GM15510 (cell line): ENCODE data around the gene DDX1.

ENCODE experiments used
- POLR2A ChIP-seq: IDR thresholded peaks from 3 replicates; pipeline ENCODE4 v1.6.1; 2011; ENCODE audit warnings: borderline replicate concordance; ENCODE audit not compliant: insufficient read length; ENCODE audit errors: extremely low read depth

DDX1 gene

DNA sequence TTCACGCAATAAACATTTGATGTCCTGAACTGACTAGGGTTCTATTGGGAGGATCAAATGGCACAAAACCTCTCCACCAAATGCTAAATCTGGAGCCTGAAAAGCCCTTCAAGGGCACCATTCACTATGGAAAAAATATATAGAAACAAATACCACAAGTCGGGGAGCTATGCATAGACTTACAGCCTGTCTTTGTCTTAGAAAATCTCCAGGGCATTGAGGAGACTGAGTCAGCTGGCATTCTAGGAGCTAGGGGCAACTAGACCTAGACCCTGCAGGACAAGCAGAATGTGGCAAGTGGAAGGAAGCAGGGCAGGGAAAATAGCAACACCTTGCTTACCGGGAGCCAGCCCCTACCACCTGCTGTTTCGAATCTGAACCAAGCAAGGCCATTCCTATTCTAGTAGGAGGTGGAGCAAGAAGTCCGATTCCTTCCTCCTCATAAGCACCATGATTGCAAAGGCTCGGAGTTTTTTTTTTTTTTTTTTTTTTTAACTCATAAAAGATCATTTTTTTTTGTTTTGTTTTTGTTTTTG lies 77.8 kb downstream of the DDX1 start:
- no peak for TF ChIP-seq POLR2A

DNA sequence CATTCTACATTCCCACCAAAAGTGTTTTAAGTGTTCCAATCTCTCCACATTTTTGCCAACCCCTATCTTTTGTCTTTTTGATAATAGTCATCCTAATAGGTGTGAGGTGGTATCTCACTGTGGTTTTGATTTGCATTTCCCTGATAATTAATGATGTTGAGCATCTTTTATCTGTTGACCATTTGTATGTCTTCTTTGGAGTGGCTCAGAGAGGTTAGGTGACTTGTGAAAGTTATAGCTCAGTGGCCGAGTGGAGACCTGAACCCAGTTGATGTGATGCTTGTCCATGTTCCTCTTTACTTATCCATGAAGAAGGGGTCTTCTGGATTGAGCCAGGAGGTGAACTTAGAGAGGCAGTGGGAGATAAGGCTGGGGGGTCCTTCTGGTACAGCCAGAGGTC lies 78.8 kb downstream of the DDX1 start:
- no peak for TF ChIP-seq POLR2A

DNA sequence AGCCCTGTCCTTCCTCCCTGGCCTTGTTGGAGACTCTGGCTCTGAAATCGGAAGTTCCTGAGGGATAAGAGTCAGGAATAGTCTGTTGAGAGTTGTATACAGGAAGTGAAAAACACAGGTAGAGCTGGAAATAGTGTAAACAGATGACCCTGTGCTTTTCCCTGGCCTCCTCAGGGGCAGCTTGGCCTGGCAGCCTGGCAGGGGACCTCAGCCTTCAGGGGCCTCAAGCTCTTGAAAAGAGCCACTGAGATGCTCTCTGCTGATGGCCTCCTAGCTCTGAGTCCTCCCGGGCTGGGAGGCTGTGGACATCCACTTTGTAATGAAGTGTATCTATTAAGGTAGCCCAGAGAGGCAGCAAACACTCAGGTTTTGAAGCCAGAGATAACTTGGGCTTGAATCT lies 79.3 kb downstream of the DDX1 start:
- TF ChIP-seq POLR2A = no peak

DNA sequence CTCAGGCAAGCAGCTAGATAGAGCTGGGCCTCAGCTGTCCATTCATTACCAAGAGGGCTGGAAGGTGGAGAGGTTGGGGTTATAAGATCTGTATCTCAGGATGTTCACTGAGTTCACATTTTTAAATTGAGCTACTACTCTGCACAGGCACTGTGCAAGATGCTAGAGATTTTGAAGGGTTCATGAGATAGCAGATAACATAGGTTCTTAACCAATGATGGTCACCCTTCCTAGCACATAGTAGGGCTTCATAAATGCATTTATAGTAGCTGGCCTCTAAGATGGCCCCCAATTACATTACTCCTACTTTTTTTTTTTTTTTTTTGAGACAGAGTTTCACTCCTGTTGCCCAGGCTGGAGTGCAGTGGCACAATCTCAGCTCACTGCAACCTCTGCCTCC lies 79.7 kb downstream of the DDX1 start:
- TF ChIP-seq POLR2A = no peak

DNA sequence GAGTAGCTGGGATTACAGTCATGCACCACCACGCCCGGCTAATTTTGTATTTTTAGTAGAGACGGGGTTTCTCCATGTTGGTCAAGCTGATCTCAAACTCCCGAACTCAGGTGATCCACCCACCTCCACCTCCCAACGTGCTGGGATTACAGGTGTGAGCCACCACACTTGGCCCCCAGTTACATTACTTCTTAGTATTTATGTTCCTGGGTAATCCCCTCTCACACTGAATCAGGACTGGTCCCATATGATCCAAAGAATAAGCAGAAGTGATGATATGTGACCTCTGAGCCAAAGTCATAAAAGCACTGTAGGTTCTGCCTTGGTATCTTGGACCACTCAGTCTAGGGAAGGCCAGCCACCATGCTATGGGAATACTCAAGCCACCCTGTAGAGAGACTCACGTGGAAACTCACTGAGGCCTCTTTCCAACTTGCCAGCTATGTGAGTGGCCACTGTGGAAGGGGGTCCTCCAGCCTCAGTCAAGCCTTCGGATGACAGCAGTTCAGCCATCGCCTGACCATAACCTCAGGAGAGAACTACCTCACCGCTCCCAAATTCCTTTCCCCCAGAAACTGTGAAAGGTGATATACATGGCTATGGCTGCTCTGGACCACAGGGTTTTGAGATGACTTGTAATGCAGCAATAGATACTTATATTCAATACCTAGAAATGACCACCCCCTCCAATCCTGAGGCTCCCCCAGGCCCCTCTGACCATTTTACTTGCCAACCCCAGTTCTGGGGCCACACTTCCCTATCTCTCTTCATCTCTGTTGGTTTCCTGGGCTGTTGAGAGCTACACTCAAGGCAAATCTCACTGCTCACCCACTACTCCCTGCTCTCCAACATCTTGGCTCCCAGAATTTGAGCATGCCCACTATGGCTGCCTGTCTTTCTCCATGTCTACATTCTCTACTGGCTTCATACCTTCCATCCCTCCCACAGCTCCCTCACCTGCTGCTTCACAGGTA lies 80.5 kb downstream of the DDX1 start:
- no peak for TF ChIP-seq POLR2A

DNA sequence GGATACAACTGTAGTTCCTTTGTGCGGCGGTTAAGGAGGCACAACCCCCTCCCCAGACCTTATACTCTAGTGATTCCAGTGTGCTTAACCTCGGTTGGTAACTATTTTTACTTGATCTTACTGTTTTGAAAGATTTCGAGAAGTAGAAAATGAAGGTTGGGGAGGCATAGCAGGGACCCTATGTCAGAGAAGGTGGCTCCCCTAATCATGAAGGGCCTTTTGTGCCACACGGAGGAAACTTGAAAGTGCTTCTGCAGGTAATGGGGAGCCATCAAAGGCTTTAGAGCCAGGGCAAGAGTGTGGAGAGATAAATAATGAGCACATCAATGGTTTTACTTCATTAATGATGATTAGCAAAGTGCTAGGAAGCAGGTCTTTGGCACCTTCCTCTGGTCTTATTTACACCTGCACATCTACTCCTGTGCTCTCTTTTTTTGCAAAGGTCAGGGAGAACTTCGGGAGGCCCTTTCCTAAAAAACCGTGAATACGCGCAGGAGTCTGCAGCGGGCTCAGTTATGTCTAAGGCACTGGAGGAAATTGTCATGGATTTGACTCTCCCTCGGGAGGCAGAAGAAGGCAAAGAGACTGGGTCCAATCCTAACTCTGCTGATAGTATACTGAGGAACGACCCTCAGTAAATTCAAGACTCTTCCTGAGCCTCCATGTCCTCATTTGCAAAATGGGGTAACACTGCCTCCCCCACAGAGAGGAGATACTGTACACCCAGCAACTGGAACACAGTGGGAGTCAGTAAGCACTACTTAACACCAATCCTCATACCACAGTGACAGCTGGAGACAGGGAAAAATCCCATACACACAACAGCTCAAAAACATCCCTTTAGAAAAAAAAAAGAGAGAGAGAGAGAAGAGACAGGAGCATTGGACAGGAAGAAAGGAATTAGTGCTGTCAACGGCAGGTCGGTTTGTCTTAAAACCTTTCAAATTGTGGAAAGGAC lies 81.6 kb downstream of the DDX1 start:
- no peak for TF ChIP-seq POLR2A

DNA sequence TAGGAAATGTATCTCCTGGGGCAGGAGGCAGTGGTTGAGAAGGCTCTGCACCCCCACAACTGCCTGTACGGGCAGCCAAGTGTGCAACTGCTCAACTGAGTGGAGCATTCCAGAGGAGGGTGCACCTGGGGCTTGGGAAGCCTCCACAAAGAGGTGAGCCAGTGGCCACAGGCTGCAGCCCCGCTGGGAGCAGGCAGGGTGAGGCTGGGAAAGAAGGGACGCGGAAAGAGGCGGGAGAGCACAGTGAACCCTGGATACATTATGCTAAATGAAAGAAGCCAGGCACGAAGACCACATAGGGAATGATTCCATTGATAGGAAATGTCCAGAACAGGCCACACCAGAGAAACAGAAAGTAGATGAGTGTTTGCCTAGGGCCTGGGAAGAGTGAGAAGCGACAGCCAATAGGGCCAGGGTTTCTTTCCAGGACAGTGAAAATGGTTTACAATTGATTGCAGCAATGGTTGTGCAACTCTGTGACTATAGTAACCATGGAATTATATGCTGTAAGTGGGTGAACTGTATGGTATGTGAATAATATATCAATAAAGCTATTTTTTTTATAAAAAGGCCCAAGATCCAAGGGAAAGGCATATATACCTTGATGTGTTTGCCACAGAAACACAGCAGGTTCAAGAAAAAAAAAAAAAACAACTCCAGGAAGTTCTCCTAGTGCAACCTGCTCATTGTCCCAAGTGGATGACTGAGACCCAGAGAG lies 82.4 kb downstream of the DDX1 start:
- TF ChIP-seq POLR2A = no peak

DNA sequence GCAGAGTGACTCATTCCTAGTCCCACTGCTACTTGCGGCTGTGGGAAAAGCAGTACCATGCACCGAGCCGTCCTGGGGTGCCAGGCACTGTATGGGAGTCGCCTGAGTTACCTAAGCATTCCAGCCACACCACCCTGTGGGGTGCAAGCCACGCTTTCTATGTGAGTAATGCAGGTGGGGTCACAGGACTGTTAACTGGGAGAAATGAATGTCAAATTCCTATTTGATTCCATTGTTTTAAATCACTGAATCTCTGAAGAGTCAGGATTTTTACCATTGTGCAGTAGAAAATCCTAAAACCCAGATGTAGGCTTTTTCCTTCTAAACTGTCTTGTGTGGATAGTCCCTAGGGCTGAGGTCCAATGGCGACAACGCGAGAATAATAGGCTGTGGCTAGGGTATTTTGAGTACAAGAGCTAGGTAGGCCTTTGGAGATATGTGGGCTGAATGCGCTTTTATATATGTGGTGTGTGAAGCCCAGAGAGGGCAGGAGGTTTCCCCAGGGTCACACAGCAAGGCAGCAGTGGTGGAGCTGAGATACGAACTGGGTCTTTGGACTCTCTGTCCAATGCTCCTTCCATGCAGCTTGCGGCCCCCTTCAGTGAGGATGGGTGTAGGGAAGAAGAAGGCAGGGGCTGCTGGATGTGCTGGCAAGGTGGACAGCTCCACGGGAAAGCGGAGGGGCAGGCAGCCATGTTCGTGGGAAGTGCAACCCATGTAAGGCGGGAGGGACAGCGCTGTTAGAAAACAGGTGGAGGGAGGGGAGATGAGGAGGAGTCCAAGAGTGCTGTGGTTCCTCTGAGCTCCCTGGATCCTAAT lies 83.2 kb downstream of the DDX1 start:
- TF ChIP-seq POLR2A = no peak

DNA sequence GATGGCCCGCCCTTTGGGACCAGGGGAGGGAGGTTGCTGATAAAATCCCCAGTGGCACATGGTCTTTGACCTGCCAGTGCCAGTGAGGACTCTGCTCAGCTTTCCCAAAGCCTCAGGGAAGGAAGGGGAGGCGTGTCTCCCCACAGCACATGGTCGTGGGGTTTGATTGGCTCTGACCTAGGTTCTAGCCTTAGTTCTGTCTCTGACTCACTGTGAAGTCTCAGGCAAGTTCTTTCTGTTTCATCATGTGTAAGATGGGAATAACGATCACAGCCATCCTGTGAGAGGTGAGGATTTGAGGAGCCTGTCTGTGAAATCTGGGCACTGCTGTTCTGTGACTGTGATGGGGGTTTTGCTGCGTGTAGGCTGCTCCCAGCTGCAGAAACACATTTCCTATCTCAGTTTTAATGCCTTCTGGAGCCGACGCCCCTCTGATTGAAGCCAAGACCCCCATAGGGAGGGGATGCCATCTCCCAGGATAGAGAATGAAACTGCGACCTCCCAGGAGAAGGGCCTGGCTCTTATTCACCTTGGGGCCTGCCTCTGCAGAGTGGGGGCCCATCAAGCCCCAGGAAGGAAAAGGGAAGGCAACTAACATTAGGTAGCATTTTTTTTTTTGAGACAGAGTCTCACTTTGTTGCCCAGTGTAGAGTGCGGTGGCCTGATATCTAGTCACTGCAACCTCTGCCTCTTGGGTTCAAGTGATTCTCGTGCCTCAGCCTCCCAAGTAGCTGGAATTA lies 84.0 kb downstream of the DDX1 start:
- no peak for TF ChIP-seq POLR2A

DNA sequence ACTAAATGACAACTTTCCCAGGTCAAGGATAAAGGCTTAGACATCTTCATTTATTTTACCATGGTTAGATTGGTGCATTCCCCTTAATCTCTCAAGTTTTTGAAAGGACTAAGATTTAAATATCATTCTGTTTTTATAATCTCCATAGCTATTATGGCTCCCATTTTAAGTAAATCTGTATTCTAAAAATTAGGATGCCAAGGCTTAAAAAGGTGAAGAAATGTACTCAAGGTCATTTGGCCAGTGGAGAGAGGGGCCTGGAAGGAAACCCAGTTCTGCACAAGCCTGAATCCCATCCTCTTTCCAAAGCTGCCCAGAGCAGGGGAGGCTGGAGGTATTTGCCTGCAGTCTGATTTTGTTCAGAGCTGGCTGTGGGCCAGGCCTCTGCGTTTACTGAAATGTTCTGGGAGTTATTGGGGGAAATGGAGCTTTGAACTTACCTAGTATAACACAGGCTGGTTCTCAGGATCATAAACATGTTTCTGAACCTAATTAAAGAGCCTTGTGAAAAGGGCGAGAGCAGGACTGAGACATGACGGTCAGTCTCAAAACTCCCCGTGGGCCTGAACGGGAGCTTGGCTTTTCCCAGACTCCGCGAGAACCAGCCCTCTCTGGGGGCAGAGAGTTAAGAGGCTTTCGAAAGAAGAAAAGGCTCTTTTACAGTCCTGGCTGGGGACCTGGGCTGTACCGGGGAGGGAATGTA lies 85.6 kb downstream of the DDX1 start:
- no peak for TF ChIP-seq POLR2A

DNA sequence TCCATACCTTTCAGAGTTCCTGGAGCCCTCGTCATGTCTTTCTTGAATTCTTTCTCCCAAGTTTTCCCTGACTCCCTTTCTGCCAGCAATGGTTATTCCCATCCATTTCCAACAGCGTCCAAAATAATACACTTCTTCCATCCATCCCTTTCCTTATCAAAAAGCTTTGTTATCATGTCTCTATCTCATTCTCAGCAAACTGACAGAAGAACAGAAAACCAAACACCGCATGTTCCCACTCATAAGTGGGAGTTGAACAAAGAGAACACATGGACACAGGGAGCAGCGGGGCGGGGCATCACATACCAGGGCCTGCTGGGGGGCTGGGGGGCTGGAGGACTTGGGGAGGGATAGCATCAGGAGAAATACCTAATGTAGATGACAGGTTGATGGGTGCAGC lies 86.7 kb downstream of the DDX1 start:
- TF ChIP-seq POLR2A = no peak

DNA sequence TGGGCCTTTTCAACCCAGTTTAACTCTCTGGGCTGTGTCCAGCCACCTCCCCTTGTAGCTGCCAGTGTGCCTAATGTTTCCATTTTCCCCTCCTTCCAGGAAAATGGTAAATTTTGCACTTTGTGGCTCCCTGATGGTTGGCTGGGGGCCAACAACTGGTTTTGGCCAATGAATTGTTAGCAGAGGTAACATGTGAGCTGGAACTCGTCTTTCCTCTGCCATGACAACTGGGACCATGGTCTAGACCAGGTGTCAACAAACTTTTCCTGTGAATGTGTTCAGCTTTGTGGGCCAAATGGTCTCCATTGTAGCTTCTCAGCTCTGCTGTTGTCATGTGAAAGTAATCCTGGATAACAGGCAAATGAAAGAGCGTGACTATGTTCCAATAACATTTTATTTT lies 87.2 kb downstream of the DDX1 start:
- no peak for TF ChIP-seq POLR2A
